Activated B cell treated with CpG ODN at 0.5 μM for 24 hours (primary cell): ENCODE measurements around the gene FICD. TPM values are rescaled to one million over a fixed set of nuclear protein-coding genes. Genes with fewer than 3 reads are reported as not detected.

Experiments
- ATAC-seq: fragments of 200-7000 bp; cut with Tn5 transposase; one replicate; pipeline ENCODE4 v1.10.0; 2021; ENCODE audit warnings: low read depth, mild to moderate bottlenecking, moderate library complexity
- CTCF ChIA-PET: fragments of 350-600 bp; sonication (Branson Sonifier 250); formaldehyde crosslinking; loops from one replicate; lab custom pipeline; 2021; ENCODE audit warnings: antibody characterized with exemption; lab: Charles Lee
- POLR2A ChIA-PET: fragments of 350-600 bp; sonication (Branson Sonifier 250); formaldehyde crosslinking; loops from one replicate; lab custom pipeline; 2021; ENCODE audit warnings: antibody characterized with exemption; lab: Charles Lee
- DNase-seq: peaks from one replicate; pipeline ENCODE4 v3.0.0; 2022
- H3K27ac Mint-ChIP-seq: one replicate; pipeline ENCODE4 v1.8.0; 2020; ENCODE audit warnings: mixed read lengths
- H3K27me3 Mint-ChIP-seq: one replicate; pipeline ENCODE4 v1.8.0; 2021; ENCODE audit warnings: mixed read lengths
- H3K36me3 Mint-ChIP-seq: one replicate; pipeline ENCODE4 v1.8.0; 2021; ENCODE audit warnings: low read depth, mixed read lengths
- H3K4me1 Mint-ChIP-seq: one replicate; pipeline ENCODE4 v1.8.0; 2021; ENCODE audit warnings: mixed read lengths
- H3K4me3 Mint-ChIP-seq: one replicate; pipeline ENCODE4 v1.8.0; 2020; ENCODE audit warnings: mild to moderate bottlenecking, mixed read lengths
- H3K9me3 Mint-ChIP-seq: one replicate; pipeline ENCODE4 v1.8.0; 2020; ENCODE audit warnings: mixed read lengths
- intact Hi-C: fragments of 100-400 bp; cut with micrococcal nuclease; formaldehyde crosslinking; loops from one replicate; pipeline ENCODE4 v1.15.1; 2024
- total RNA-seq: library from RNA; stranded (reverse); gene quantifications from 2 replicates; pipeline ENCODE4 v1.2.3, GENCODE V29; 2022
- TF ChIP-seq, protein P1 (sequence below): fragments of 200-600 bp; IDR thresholded peaks from one replicate; pipeline ENCODE4 v1.8.0; 2022; ENCODE audit warnings: antibody characterized with exemption, mild to moderate bottlenecking

The FICD gene
- total RNA-seq, 1 donor from 2014 or later, result 11.2 TPM

DNA sequence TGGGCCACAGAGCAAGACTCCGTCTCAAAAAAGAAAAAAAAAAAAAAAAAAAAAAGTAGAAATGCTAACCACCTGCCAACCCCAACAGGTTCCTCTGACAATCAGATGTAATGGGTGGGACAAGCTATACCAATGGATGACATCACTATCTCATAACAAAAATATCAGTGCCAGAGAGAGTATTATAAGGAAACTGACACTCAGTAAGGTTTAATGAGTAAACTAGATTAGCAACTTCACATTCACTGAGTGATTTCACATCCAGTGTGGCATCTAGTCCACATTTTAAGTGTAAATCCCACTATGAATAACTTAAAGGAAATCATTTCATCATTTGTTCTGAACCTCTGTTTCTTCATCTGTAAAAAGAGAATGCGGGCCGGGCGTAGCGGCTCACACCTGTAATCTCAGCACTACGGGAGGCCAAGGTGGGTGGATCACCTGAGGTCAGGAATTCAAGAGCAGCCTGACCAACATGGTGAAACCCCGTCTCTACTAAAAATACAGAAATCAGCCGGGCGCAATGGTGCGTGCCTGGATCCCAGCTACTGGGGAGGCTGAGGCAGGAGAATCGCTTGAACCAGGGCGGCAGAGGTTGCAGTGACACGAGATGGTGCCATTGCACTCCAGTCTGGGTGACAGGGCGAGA, 44.1 kb downstream of the FICD start:
- TF ChIP-seq, protein P1, sequence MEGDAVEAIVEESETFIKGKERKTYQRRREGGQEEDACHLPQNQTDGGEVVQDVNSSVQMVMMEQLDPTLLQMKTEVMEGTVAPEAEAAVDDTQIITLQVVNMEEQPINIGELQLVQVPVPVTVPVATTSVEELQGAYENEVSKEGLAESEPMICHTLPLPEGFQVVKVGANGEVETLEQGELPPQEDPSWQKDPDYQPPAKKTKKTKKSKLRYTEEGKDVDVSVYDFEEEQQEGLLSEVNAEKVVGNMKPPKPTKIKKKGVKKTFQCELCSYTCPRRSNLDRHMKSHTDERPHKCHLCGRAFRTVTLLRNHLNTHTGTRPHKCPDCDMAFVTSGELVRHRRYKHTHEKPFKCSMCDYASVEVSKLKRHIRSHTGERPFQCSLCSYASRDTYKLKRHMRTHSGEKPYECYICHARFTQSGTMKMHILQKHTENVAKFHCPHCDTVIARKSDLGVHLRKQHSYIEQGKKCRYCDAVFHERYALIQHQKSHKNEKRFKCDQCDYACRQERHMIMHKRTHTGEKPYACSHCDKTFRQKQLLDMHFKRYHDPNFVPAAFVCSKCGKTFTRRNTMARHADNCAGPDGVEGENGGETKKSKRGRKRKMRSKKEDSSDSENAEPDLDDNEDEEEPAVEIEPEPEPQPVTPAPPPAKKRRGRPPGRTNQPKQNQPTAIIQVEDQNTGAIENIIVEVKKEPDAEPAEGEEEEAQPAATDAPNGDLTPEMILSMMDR, result no peak
- no peaks in the 10 kb centered on the region for H3K27me3 Mint-ChIP-seq
- peaks cover 67% of the 10 kb centered on the region for H3K4me1 Mint-ChIP-seq
- H3K4me3 Mint-ChIP-seq, result peak overlapping the region; percentile 100
- CTCF ChIA-PET, result no interaction called here
- intact Hi-C loops, result no loop called here
- ATAC-seq, result no peak
- H3K36me3 Mint-ChIP-seq, result peaks cover 54% of the 10 kb centered on the region
- H3K9me3 Mint-ChIP-seq, result no peaks in the 10 kb centered on the region
- POLR2A ChIA-PET, result interaction anchor here (0.6 to 5.2 kb wide), 4 partner anchors 57 to 550 kb away, joined by 4 to 118 read pairs (median 40); partner anchors contain the start of gene SELPLG
- H3K27ac Mint-ChIP-seq, result no peak overlapping the region
- DNase-seq, result no peak

DNA sequence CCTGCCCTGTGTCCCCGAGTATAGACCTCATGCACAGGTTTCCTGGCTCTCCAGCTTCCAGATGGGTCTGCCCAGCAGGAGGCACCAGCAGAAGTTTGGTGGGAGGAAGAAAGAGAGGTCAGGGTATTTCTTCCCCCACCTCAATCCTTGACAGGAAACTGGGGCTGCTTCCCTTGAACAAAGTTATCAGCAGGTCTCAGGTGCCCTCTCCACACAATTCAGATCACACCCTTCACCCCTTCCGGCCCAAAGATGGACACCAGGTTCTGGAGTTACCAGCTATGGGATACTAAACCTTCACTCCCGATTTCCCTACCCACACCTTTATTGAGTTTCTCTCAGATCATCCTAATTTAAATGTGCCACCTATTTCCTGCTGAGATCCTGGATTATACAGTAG, 44.7 kb downstream of the FICD start:
- TF ChIP-seq, protein P1, result no peak
- H3K27me3 Mint-ChIP-seq, result no peaks in the 10 kb centered on the region
- ChIA-PET CTCF (interaction anchor here (2.0 to 14.5 kb wide), 2 partner anchors 58 to 105 kb away, joined by 9 to 338 read pairs; no protein-coding TSS in a partner anchor), POLR2A (interaction anchor here (3.4 to 5.2 kb wide), 3 partner anchors 11 to 77 kb away, joined by 17 to 118 read pairs (median 75); partner anchors contain the start of gene SELPLG)
- no peak for DNase-seq
- H3K36me3 Mint-ChIP-seq, result peaks cover 58% of the 10 kb centered on the region
- ATAC-seq, result no peak
- H3K9me3 Mint-ChIP-seq, result no peaks in the 10 kb centered on the region
- intact Hi-C loops, result loop anchor here (5.0 to 10.0 kb wide), 4 partner anchors 593 to 1443 kb away; partner anchors contain the start of genes FAM222A, MMAB and MVK
- H3K4me3 Mint-ChIP-seq, result peak overlapping the region; percentile 100
- H3K27ac Mint-ChIP-seq, result peak overlapping the region; percentile 99
- peaks cover 71% of the 10 kb centered on the region for H3K4me1 Mint-ChIP-seq

DNA sequence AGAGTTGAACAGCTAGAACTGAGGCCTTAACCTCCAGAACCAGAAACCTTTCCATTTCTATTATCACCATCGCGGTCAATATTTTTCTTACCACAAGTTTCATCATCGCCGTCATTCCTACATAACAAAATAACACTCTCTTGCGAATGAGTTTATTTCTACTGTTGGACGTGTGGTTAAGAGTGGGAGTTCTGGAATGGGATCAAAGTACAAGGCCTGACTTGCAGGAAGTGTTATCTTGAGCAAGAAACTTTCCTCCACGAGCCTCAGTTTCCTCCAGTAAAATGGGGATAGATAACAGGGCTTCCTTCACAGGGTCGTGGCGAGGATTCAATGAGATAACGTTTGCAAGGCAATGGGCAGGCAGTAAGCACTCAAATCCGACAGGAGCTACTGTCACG, 45.2 kb downstream of the FICD start:
- ATAC-seq, result no peak
- ChIA-PET CTCF (interaction anchor here (2.0 to 14.5 kb wide), 2 partner anchors 57 to 104 kb away, joined by 9 to 338 read pairs; no protein-coding TSS in a partner anchor), POLR2A (interaction anchor here (0.5 to 5.2 kb wide), 12 partner anchors 8 to 595 kb away, joined by 3 to 118 read pairs (median 7); partner anchors contain the start of genes FICD, SELPLG and SSH1)
- TF ChIP-seq, protein P1, result no peak
- DNase-seq, result no peak
- Mint-ChIP-seq H3K9me3 (no peaks in the 10 kb centered on the region), H3K4me3 (peak overlapping the region; percentile 100), H3K4me1 (peaks cover 70% of the 10 kb centered on the region), H3K36me3 (peaks cover 59% of the 10 kb centered on the region), H3K27me3 (no peaks in the 10 kb centered on the region), H3K27ac (peak overlapping the region; percentile 99)
- intact Hi-C loops, result loop anchor here (5.0 to 10.0 kb wide), 4 partner anchors 592 to 1442 kb away; partner anchors contain the start of genes FAM222A, MMAB and MVK

DNA sequence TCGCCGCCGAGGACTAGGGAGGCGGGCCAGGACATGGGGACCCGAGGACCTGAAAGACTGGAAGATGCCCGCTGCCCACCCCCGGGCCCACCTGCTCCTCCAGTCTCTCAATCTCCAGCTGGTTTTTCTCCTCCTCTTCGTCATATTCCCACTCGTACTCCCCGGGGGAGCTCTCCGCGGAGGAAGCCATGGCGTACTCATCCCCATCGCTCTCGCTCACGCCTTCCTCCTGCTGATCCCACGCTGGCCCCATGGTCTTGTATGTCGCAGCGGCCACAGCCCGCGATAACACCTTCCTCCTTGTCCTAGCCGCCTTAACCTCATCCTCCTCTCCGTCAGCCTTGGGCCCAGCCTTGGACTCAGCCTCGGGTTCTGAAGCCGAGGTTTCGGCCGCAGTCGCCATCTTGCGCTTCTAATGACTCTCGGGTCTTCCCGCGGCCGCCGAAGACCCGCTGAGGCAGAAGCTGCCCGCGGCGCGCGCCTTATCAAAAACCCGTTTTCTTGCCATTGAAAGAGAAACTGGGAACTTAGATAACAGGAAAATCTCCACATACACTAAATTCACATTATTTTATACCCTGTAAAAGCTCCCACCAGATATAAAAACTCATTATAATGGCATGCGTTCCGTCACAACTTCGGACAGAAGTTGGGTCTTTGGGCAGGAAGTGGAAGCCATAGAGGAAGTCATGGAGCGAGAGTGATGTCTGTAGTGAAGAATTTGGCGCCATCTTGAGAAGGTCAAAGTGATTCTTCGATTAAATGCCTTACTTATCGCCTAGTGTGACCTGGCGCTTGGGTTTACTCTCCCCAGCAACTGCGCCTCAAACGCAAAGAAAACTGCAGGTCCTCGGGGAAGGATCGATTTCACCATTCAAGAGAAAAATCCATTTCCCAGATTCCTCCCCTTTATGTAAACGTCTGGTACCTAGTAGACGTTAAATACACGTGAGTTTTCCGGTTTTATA, 46.0 kb downstream of the FICD start, which contains the start of gene SART3:
SART3 (minus strand) TSS at position 422 of the 968 bp plus-strand sequence; CDS start at position 403, 19 bp downstream.
- Mint-ChIP-seq H3K27ac (peak within 1 kb of the TSS; percentile 99), H3K4me3 (peak within 1 kb of the TSS; percentile 100), H3K36me3 (peaks cover 60% of the 10 kb centered on the region), H3K9me3 (no peaks in the 10 kb centered on the region), H3K27me3 (no peaks in the 10 kb centered on the region), H3K4me1 (peaks cover 70% of the 10 kb centered on the region)
- ATAC-seq (peak; percentile 55), DNase-seq (peak; percentile 73)
- ChIA-PET CTCF (interaction anchor here (0.9 to 14.5 kb wide), 3 partner anchors 57 to 104 kb away, joined by 3 to 338 read pairs (median 9); no protein-coding TSS in a partner anchor), POLR2A (interaction anchor here (0.5 to 5.2 kb wide), 22 partner anchors 8 to 875 kb away, joined by 3 to 118 read pairs (median 4); partner anchors contain the start of genes FICD, SELPLG and SSH1)
- TF ChIP-seq, protein P1, result no peak
- intact Hi-C loops, result loop anchor here (1.0 to 10.0 kb wide), 8 partner anchors 20 to 1441 kb away; partner anchors contain the start of genes FAM222A, FICD, MMAB and MVK
